NCI-H82 treated with DMSO at 0.1 percent for 48 hours (cell line): Measurements from ENCODE around the gene IL10RB.

Experiments used
- DNase-seq: peaks from one replicate; lab custom pipeline; 2025; ENCODE audit not compliant: unreplicated experiment; lab: John Stamatoyannopoulos, UW

Gene IL10RB

GRCh38 chr21:33327326-33327725, 61.2 kb downstream of the IL10RB start:
- no peak for DNase-seq

- no peak for DNase-seq
These were observed 61.7 kb downstream of the IL10RB start for GRCh38 chr21:33327792-33328433.

- DNase-seq = no peak
These were observed 64.6 kb downstream of the IL10RB start for GRCh38 chr21:33330726-33331125.

- DNase-seq = no peak
These were observed 66.0 kb downstream of the IL10RB start for GRCh38 chr21:33332143-33332542.

- no peak for DNase-seq
These were observed 68.0 kb downstream of the IL10RB start for GRCh38 chr21:33334191-33334590.

- no peak for DNase-seq
These were observed 68.7 kb downstream of the IL10RB start for GRCh38 chr21:33334824-33335223.

GRCh38 chr21:33339135-33339534, 73.0 kb downstream of the IL10RB start:
- no peak for DNase-seq

GRCh38 chr21:33339918-33340317, 73.8 kb downstream of the IL10RB start:
- DNase-seq = no peak

- no peak for DNase-seq
These were observed 79.6 kb downstream of the IL10RB start for GRCh38 chr21:33345751-33346238.
